ENCODE measurements around the gene PMVK. TPM values are rescaled to one million over a fixed set of nuclear protein-coding genes. Genes with fewer than 3 reads are reported as not detected.
A peak's percentile ranks its signal among the peaks of the same experiment; 100 is the strongest.

Gene PMVK
- total RNA-seq, 1 donor from 2014 or later, result 38.4 TPM

DNA sequence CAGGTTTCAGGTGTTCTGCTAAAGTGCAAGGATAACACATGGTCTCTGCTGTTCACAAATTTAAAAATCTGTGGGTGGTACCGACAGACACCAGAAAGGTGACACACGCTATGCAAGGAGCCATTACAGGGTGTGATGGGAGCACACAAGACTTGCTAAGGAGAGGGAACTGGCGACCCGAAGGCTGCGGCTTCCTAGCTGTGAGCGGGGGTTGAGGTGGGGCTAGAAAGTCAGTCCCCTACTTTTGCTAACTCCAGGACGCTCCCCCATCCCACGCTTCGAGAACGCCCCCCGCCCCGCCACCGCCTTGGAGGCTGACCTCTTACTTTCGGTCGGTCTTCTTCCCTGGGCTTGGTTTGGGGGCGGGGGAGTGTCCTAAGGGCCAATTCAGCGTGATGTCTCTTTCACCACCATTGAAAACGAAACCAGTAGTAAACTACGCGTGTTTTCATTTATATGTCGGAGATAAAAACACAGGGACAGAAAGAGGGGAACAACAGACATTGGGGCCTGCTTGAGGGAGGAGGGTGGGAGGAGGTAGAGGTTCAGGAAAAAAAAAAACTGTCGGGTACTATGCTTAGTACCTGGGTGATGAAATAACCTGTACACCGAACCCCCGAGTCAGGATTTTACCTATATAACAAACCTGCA, 39.0 kb upstream of the PMVK start:
- peaks cover 5% of the 10 kb centered on the region for H3K36me3 ChIP-seq
- H3K4me3 ChIP-seq, result peak overlapping the region; percentile 63
- TF ChIP-seq, protein P1, sequence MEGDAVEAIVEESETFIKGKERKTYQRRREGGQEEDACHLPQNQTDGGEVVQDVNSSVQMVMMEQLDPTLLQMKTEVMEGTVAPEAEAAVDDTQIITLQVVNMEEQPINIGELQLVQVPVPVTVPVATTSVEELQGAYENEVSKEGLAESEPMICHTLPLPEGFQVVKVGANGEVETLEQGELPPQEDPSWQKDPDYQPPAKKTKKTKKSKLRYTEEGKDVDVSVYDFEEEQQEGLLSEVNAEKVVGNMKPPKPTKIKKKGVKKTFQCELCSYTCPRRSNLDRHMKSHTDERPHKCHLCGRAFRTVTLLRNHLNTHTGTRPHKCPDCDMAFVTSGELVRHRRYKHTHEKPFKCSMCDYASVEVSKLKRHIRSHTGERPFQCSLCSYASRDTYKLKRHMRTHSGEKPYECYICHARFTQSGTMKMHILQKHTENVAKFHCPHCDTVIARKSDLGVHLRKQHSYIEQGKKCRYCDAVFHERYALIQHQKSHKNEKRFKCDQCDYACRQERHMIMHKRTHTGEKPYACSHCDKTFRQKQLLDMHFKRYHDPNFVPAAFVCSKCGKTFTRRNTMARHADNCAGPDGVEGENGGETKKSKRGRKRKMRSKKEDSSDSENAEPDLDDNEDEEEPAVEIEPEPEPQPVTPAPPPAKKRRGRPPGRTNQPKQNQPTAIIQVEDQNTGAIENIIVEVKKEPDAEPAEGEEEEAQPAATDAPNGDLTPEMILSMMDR (IDR thresholded peaks at IDR 0.05), result no peak
- intact Hi-C loops (cut with DNase I), result no loop called here
- H3K9me3 ChIP-seq, result no peaks in the 10 kb centered on the region
- peaks cover 30% of the 10 kb centered on the region for H3K4me1 ChIP-seq
- peak; percentile 2 for ATAC-seq
- DNase-seq, result peak; percentile 84
- no peaks in the 10 kb centered on the region for H3K27me3 ChIP-seq
- H3K27ac ChIP-seq, result peak overlapping the region; percentile 93

DNA sequence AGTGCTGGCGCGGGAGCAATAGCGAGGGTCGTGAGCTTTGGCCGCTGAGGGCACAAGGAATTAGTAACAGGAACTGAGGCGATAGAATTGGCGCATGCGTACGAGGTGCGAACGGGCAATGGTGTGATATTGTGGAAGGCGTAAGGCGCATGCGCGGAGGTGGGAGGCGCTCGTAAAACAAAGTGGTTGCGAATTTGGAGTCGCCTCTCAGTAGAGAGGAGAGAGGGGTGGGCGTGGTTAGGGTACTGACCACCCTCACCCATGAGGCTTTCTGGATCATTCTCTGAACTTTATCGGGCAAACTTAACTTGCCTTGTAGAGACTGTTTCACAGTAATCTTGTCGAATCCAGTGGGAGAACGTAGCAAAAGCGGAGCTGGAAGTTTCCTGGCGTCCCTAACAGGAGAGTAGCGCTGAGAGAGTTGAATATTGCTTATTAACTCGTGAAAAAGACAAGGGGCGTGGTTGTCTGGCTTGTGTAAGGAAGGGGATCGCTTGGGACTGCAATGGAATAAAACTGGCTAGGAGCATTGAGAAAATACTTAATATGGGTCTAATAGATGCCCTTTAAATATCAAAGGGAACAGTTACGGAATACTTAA, 38.4 kb upstream of the PMVK start:
- H3K4me3 ChIP-seq, result peak overlapping the region; percentile 63
- TF ChIP-seq, protein P1 (IDR thresholded peaks at IDR 0.05), result no peak
- no peaks in the 10 kb centered on the region for H3K27me3 ChIP-seq
- DNase-seq, result peak; percentile 97
- H3K9me3 ChIP-seq, result no peaks in the 10 kb centered on the region
- H3K36me3 ChIP-seq, result peaks cover 5% of the 10 kb centered on the region
- peak; percentile 61 for ATAC-seq
- peaks cover 35% of the 10 kb centered on the region for H3K4me1 ChIP-seq
- intact Hi-C loops (cut with DNase I), result no loop called here
- H3K27ac ChIP-seq, result peak overlapping the region; percentile 93

DNA sequence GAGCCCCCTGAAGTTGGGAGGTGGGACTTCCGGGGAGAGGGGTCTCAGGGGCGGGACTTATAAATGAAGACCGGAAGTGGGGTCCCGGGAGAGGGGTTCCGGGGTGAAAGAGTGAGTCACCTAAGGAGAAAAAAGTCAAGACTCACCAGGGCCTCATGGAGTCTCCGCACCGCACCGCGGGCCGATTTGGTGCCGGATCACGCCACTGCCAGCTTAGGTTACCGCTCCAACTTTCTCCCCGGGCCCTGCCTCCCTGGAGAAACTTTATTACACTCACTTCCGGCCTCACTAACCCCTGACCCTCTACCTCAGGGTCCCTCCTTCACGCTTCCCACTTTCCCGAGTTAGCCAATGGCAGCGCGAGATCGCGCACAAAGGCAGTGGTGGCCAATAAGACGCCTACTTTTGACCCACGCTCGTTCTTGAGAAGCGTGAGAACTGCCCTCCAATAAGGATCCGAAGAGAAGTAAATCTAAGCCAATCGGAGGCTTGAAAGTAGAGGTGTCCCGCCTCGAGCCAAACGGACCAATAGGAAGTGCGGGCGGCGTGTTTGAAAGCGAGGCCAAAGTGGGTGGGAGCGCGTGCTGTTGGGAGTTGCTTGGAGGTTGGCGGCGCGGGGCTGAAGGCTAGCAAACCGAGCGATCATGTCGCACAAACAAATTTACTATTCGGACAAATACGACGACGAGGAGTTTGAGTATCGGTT, 37.7 kb upstream of the PMVK start, which contains the start of gene CKS1B:
Gene CKS1B, plus strand, starts transcription at position 580 of the 706 bp plus-strand sequence. Its CDS starts 65 bp downstream, at position 645.
- Histone ChIP-seq H3K36me3 (peaks cover 5% of the 10 kb centered on the region), H3K4me3 (peak within 1 kb of the TSS; percentile 63), H3K4me1 (peaks cover 41% of the 10 kb centered on the region), H3K9me3 (no peaks in the 10 kb centered on the region), H3K27ac (peak within 1 kb of the TSS; percentile 93), H3K27me3 (no peaks in the 10 kb centered on the region)
- ATAC-seq, result peak; percentile 87
- intact Hi-C loops (cut with DNase I), result no loop called here
- DNase-seq, result peak; percentile 95
- TF ChIP-seq, protein P1 (IDR thresholded peaks at IDR 0.05), result no peak

DNA sequence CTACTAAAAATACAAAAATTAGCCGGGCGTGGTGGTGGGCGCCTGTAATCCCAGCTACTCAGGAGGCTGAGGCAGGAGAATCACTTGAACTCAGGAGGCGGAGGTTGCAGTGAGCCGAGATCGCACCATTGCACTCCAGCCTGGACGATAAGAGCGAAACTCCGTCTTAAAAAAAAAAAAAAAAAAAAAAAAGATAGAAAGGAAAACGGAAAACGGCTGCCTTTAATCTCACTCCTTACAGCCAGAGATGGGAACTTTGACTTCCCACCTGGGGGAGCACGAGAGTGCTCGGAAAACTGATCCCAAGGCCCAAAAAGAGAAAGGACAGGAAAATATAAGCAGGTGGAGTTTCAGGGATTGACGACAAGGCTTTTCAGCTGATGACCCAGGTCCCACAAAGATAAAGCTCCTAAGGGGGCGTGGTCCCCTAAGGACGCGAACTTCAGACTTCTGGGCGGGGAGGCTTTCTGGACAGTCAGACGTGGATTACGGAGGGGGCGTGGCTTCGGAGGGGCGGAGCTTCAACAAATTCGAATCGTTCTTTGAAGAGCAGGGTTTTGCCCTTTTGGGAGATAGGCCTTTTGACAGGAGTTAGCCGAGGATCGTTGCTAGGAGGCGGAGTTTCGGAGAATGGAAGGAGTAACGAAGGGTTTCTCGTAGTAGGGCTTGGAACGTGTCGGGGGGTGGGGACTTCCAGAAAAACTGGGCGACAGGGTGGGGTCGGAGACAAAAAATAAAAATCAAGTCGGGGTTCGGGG, 37.0 kb upstream of the PMVK start:
- H3K27ac ChIP-seq, result peak overlapping the region; percentile 93
- H3K4me1 ChIP-seq, result peaks cover 49% of the 10 kb centered on the region
- peak overlapping the region; percentile 63 for H3K4me3 ChIP-seq
- intact Hi-C loops (cut with DNase I), result no loop called here
- H3K36me3 ChIP-seq, result peaks cover 10% of the 10 kb centered on the region
- TF ChIP-seq, protein P1 (IDR thresholded peaks at IDR 0.05), result peak; percentile 6
- ATAC-seq (peak; percentile 69), DNase-seq (peak; percentile 98)
- no peaks in the 10 kb centered on the region for H3K9me3 ChIP-seq
- no peaks in the 10 kb centered on the region for H3K27me3 ChIP-seq

Data from upper lobe of right lung (tissue), 1 donor.